ENCODE measurements around the gene RANBP3.

GRCh38 chr19:5895409-5895808 lies 82.5 kb downstream of the RANBP3 start:
- no peak for TF ChIP-seq CTCF (IDR thresholded peaks at IDR 0.05 in 2 of 3, conservative IDR thresholded peaks at IDR 0.05 in 1 of 3; ENCODE audit: borderline replicate concordance in 1 of 3, insufficient read depth in 1 of 3, low read depth in 2 of 3, low read length in 2 of 3)
- no peak for TF ChIP-seq YY1 (IDR thresholded peaks at IDR 0.05; ENCODE audit: extremely low read depth, insufficient replicate concordance, low read depth, low read length)
- no peak for TF ChIP-seq POLR2A (IDR thresholded peaks at IDR 0.05; ENCODE audit: borderline replicate concordance, extremely low read depth, insufficient read depth, insufficient read length)
- no peak for TF ChIP-seq CEBPB (IDR thresholded peaks at IDR 0.05; ENCODE audit: low read depth)
- no peak for TF ChIP-seq EZH2 (IDR thresholded peaks at IDR 0.05)
- no peak for TF ChIP-seq SP1 (IDR thresholded peaks at IDR 0.05; ENCODE audit: low read depth)
- TF ChIP-seq ZFX (IDR thresholded peaks at IDR 0.05), result no peak
- TF ChIP-seq EZH2phosphoT487 (IDR thresholded peaks at IDR 0.05; ENCODE audit: borderline replicate concordance), result no peak
- no peak for TF ChIP-seq RAD21 (IDR thresholded peaks at IDR 0.05; ENCODE audit: low read depth)
- TF ChIP-seq MAX (IDR thresholded peaks at IDR 0.05), result no peak
- no peak for TF ChIP-seq REST (IDR thresholded peaks at IDR 0.05; ENCODE audit: low read depth)
- TF ChIP-seq CBX3 (IDR thresholded peaks at IDR 0.05; ENCODE audit: low read depth), result no peak
- TF ChIP-seq ZNF274 (IDR thresholded peaks at IDR 0.05; ENCODE audit: low read depth, low read length), result no peak

Data from HCT116 (cell line).